ENCODE results near the gene PCNA.

DNA sequence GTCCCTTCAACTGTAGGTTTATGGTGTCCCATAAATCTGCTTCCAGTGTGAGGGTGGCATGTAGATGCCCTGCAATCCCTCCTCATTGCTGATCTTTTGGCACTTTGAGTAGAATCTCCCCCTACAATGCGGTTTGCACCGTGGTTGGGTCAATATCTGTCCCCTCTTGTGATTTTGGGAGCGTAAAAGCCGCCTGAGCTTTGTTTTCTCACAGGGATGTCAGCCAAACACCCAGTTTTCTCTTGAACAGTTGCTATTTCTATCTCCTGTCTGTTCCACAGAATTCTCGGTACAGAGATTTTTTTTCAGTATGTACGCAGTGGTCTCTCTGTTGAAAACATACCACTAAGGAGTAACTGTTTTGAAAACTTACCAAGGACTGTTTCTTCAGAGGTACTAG is 28.8 kb upstream of the PCNA start:
- TF ChIP-seq POLR2A (IDR thresholded peaks at IDR 0.05) (no peak), EP300 (IDR thresholded peaks at IDR 0.05) (no peak), POLR2AphosphoS5 (IDR thresholded peaks at IDR 0.05) (no peak)
- TF ChIP-seq, protein P1, sequence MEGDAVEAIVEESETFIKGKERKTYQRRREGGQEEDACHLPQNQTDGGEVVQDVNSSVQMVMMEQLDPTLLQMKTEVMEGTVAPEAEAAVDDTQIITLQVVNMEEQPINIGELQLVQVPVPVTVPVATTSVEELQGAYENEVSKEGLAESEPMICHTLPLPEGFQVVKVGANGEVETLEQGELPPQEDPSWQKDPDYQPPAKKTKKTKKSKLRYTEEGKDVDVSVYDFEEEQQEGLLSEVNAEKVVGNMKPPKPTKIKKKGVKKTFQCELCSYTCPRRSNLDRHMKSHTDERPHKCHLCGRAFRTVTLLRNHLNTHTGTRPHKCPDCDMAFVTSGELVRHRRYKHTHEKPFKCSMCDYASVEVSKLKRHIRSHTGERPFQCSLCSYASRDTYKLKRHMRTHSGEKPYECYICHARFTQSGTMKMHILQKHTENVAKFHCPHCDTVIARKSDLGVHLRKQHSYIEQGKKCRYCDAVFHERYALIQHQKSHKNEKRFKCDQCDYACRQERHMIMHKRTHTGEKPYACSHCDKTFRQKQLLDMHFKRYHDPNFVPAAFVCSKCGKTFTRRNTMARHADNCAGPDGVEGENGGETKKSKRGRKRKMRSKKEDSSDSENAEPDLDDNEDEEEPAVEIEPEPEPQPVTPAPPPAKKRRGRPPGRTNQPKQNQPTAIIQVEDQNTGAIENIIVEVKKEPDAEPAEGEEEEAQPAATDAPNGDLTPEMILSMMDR (IDR thresholded peaks at IDR 0.05) = no peak
